Measurements from ENCODE around the gene PRKCH. TPM values are rescaled to one million over a fixed set of nuclear protein-coding genes. Genes with fewer than 3 reads are reported as not detected.

The PRKCH gene
- total RNA-seq, 1 donor from 2014 or later: 19.1 TPM

- DNase-seq (ENCODE audit: extremely low spot score, unreplicated experiment): no peak
- Mint-ChIP-seq H3K4me3 (no peak overlapping the region), H3K27me3 (no peaks in the 10 kb centered on the region), H3K4me1 (ENCODE audit: unreplicated experiment) (peaks cover 29% of the 10 kb centered on the region), H3K36me3 (no peaks in the 10 kb centered on the region), H3K9me3 (no peaks in the 10 kb centered on the region), H3K27ac (no peak overlapping the region)
- no peak for TF ChIP-seq CTCF (conservative IDR thresholded peaks at IDR 0.05)
Measured at GRCh38 chr14:61477712-61478462, 156.5 kb downstream of the PRKCH start.

GRCh38 chr14:61478971-61479473 lies 157.6 kb downstream of the PRKCH start:
- Mint-ChIP-seq H3K4me3 (no peak overlapping the region), H3K36me3 (peaks cover 3% of the 10 kb centered on the region), H3K4me1 (ENCODE audit: unreplicated experiment) (peaks cover 23% of the 10 kb centered on the region), H3K27me3 (no peaks in the 10 kb centered on the region), H3K9me3 (no peaks in the 10 kb centered on the region), H3K27ac (no peak overlapping the region)
- DNase-seq (ENCODE audit: extremely low spot score, unreplicated experiment): no peak
- no peak for TF ChIP-seq CTCF (conservative IDR thresholded peaks at IDR 0.05)

GRCh38 chr14:61479746-61480502 lies 158.5 kb downstream of the PRKCH start:
- Mint-ChIP-seq H3K9me3 (no peaks in the 10 kb centered on the region), H3K4me1 (ENCODE audit: unreplicated experiment) (peaks cover 23% of the 10 kb centered on the region), H3K27me3 (no peaks in the 10 kb centered on the region), H3K27ac (no peak overlapping the region), H3K4me3 (no peak overlapping the region), H3K36me3 (peaks cover 3% of the 10 kb centered on the region)
- no peak for DNase-seq (ENCODE audit: extremely low spot score, unreplicated experiment)
- no peak for TF ChIP-seq CTCF (conservative IDR thresholded peaks at IDR 0.05)

DNA sequence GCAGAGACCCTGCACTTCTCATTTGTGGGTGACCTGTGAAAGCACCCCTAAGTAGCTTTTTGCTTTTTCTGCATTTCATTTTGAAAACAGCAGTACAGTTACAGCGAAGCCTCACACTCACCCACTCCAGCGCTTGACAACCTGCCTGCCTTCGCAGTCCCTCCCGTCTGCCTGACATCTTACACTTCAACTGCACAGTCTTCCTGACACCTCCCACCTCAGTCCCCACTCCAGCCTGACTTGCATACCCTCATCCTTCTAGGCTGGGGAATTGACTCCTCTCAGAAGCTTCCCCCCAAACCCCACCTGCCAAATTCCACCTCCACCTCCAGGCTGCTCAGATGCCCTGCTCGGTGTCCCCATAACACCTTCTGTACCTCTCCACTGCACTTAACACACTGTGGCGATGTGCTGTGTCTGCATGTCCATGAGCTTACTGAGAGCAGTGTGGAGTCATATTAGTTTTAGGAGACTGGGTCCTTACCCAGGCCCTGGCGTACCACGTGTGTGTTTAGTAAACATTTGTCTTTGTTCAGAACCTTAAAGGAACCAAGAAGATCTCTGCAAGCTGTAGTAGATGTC lies 159.4 kb downstream of the PRKCH start:
- Mint-ChIP-seq H3K27ac (peak overlapping the region; percentile 41), H3K4me1 (ENCODE audit: unreplicated experiment) (peaks cover 30% of the 10 kb centered on the region), H3K27me3 (no peaks in the 10 kb centered on the region), H3K36me3 (peaks cover 3% of the 10 kb centered on the region), H3K4me3 (no peak overlapping the region), H3K9me3 (no peaks in the 10 kb centered on the region)
- TF ChIP-seq CTCF (conservative IDR thresholded peaks at IDR 0.05): no peak
- no peak for DNase-seq (ENCODE audit: extremely low spot score, unreplicated experiment)

GRCh38 chr14:61481701-61482100 lies 160.3 kb downstream of the PRKCH start:
- H3K27me3 Mint-ChIP-seq: no peaks in the 10 kb centered on the region
- no peak for TF ChIP-seq CTCF (conservative IDR thresholded peaks at IDR 0.05)
- DNase-seq (ENCODE audit: extremely low spot score, unreplicated experiment): no peak
- no peak overlapping the region for H3K27ac Mint-ChIP-seq
- H3K36me3 Mint-ChIP-seq: peaks cover 3% of the 10 kb centered on the region
- no peak overlapping the region for H3K4me3 Mint-ChIP-seq
- H3K4me1 Mint-ChIP-seq (ENCODE audit: unreplicated experiment): peaks cover 24% of the 10 kb centered on the region
- no peaks in the 10 kb centered on the region for H3K9me3 Mint-ChIP-seq

All from type B pancreatic cell (in vitro differentiated cells).